HTERT RPE-1 (cell line): Measurements from ENCODE around the gene MC2R.

Experiments used
- in situ Hi-C: fragments of 300-500 bp; cut with MboI; formaldehyde crosslinking; loops from 4 replicates; pipeline ENCODE4 v1.14.3; 2020; ENCODE audit warnings: low sequenced_read_pairs

MC2R gene

DNA sequence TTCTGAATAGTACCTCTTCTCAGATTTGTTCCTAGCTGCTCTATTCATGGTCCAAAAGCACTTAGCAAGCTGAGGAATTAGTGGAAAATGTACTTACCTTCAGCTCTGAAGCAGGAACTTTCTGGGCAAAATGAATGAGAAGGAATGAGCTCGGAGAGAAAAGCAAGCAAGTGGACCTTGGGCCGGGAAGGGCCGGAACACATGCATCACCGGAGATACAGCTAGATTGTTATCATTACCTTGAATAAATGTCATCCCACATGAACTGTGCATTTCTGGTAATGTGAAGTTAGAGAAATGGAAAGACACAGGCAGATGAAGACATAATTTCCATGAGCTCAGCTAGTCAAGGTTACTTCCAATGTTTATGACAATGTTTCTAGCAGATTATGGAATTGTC lies at the start of gene MC2R:
MC2R (minus strand) TSS at position 146 of the 400 bp plus-strand sequence. CDS start 30,018 bp downstream, outside the sequence.
- in situ Hi-C loops: no loop called here

DNA sequence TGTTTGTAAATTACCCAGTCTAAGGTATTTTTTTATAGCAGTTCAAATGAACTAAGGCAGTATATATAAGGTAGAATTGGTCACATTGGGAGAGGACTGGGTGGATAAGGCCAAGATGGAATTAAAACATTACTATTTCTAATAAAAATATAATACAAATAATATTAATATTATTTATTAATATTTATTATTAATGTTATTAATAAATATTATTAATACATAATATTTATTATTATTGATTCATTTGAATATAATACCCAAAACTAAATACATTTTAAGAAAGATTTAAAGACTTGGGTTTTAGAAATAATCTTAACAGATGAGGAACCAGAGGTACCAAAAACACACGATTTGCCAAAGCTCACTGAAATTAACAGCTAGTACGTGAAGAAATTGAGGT lies 30.5 kb upstream of the MC2R start:
- in situ Hi-C loops: no loop called here

DNA sequence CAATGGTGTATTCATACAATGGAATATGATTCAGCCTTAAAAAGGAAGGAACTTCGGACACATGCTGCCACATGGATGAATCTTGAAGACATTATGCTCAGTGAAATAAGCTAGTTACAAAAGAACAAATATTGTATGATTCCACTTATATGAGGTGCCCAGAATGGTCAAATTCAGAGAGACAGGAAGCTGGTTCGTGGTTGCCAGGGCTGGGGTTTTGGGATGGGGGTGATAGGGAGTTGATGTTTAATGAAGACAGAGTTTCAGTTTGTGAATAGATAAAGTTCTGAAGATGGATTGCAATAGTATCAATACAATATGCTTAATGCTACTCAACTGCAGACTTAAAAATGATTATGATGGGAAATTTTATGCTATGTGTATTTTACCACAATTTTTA lies 28.0 kb upstream of the MC2R start:
- in situ Hi-C loops: no loop called here

DNA sequence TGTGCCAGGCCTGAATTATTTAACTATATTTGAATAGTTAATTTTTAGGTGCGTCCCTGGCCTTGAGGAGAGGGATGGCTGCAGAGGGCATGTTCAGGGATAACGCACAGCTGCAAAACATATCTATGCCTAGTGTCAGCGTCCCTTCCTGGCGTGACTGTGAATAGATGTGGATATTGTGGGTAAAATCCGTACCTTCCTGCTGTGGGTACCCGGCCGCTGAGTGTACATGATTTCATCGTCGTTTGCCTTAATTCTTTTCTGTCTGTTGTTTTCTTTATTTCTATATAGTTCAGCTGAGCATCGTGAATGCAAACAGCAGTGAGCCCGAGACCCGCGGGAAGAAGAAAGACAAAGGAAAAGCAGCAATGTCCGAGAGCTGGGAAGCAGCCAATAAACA lies 25.0 kb upstream of the MC2R start:
- in situ Hi-C loops: no loop called here

DNA sequence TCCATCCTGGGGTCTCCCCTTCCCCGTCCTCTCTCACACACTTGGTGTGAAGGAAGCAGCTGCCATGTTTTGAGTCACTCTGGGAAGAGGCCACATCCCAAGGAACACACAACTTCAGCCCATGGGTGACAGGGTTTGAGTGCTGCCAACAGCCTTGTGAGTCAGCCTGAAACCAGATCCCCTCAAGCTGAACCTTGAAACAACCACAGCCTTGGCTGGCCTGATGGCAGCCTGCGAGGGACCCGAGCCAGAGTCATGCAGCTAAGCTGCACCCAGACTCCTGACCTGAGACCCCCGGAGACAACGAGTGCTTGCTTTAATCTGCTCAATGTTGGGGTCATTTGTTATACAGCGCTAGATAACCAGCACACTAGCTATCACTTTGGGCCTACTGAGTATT lies 19.3 kb upstream of the MC2R start:
- in situ Hi-C loops: no loop called here

DNA sequence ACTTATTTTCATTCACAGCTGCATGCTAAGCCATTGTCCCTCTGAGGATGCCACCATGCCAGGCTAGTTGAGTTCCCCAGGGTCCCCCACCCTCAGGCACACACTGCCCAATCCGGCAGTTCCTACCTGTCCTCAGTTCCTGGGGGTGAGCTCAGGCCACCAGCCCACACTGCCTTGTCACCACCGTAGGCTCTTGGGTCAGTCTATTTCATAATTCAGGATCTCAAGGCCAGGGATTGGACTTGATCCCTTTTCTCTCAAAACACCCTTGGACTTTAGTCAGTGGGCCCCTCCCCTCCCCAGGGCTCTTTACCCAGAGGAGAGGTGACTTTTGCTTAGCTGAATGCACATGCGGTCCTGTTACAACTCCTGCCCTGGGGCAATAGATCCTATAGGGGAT lies 18.7 kb upstream of the MC2R start:
- in situ Hi-C loops: no loop called here

DNA sequence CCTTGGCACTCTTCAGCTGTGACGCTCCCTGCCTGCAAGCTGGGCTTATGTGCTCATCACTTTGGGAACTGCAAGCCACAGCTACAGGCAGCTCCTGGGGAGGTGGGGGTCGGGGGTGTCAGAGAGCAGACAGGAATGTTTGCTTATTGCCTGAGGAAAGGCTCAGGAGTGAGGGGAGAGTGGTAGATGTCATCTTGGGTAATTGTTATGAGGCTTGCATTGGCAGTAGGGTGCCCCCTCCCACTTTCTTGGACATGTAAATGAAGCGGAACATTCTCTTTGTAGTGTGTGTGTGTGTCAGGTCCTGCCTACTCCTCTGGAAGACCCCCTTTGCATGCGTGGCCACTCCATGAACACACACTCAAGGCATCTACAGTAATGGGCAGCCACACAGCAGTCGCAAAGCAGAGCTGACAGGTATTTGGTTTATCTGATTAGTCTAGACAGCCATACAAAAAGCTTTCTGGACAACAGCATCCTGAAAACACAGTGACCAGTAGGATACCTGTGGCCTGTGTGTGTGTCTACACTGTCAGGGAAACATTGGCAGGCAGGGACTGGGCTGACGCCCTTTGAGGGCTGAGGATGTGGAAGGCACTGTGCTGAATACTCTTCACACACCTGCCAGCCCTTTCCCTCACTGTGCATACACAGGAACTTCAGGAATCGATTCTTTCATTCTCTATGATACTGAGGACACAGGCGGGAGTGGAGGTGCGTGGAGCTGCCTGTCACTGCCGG lies 17.1 kb upstream of the MC2R start:
- in situ Hi-C loops: no loop called here

DNA sequence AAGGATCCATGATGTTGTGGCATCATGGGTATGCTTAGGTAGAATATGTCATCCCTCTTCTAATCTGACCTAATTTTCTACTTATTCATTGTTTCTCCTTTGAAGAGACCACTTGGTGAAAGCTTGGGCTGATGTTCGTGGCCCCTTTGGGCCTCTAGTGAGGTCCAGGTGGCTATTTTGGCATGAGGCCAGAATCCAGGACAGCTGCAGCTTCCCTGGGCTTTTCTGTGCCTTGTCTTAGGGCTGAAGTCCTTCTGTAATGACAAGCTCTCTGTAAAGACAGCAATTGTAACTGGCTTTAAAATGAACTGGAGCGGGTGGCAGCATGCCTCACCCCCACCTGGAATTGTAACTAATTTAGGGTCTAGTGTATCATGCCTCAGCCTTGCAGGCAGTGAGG lies 15.6 kb upstream of the MC2R start:
- in situ Hi-C loops: no loop called here

DNA sequence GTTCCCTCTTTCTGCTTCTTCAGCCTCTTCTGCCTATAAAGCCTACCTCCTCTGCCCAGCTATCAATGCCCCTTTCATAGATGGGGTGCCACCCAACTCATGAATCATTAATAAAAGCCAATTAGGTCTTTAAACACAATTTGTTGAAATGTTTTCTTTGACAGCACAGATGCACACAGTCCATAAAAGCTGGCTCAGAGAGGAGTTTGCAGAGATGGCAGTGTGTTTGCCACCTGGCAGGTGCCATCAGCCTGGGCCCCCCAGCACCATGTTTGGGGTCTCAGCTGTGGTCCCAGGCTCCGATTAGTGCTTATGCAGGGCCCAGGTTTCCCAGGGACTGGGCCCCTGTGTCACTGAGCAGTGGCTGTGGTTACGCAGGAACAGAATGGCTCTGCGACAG lies 7.9 kb upstream of the MC2R start:
- in situ Hi-C loops: no loop called here

DNA sequence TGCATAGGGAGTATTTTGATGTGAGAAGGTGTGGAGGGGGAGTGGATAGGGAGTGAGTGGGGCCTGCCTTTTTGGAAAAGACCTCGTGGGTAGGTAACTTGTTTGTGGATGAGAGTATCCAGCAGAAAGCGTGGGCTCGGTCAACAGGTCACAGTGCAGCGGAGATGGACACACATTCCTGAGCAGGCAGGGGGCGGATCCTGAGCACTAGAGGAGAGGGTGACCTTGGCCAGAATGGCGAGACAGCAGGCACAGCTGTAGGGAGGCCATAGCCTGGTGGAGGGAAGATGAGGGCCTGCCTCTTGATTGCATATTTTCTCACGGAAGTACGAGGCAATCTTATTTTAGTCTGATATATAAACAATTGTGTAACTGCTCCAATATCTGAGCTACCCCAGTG lies 3.6 kb upstream of the MC2R start:
- in situ Hi-C loops: no loop called here

DNA sequence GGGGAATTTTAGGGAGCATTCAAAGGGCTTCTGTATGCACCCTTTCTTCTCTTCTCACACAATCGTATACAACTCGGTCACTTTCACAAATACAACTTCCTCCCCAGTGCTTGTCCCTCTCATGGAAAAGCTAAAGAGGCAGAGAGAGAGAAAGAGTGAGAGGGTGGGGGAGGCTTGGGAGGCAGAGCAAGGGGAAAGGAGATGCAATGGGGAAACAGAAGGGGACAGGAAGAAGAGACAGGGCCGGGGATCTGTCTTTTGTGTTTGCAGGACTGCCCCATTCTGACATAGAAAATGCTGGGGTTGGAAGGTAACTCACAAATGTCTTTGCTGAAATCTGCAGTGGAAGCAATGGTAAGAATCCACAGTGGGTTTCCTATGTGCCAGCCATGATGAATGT lies 2.1 kb upstream of the MC2R start:
- in situ Hi-C loops: no loop called here

DNA sequence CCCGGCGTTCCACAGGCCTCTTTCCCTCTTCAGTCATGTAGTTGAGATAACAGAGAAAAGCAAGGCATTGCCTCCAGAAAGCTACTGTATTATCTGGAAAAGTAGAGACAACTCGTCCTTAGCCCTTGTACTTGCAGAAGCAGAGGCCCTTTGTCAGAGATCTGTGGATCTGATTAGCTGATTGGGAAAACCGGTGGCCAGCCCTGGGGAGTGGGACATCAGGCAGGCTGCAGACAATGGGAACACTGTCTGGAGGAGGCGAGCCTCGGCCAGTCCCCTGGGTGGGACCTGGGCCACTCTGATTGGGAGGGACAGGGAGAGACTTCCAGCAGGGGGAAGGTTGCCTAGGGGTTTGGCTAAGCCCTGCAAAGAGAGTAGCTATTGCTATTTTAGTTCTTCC lies 1.2 kb upstream of the MC2R start:
- in situ Hi-C loops: no loop called here

DNA sequence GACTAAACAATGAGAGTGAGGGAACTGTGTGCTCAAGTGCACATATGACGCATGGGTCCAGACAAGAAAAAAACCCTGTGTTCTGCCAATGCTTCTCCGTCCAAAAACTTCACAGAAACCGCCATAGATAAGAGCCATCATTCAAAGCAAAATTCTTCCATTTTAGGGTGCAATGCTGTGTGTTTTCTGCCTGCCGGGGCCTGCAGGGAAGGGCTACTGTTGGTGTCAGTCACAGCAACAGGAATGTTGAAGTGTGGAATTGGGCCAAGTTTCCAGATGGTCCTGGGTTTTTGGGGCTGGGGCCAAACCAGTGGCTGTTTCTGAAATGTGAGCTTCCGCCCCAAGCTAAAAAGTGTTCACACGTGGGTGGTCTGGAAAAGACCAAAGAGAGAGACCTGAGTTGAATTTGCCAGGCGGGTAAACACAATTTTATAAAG lies 677 bp upstream of the MC2R start:
- in situ Hi-C loops: no loop called here

DNA sequence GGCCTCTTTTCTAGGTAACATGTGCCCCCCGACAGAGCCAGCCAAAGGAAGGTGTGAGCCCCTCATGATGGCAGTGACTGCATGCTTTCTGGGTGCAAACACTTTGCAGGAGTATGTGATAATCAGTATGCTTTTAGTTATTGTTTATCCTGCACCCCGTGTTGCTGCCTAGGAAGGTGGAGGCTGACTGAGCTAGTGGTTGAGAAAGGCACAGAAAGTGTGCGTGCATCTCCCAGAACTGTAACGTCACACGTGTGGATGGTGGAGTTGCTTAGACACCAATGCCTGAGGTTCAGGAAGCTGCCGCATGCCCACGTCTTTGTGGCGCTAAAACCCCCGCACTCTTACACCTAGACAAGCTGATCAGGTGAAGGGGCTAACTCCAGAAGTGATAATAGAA lies 580 bp downstream of the MC2R start:
- in situ Hi-C loops: no loop called here

DNA sequence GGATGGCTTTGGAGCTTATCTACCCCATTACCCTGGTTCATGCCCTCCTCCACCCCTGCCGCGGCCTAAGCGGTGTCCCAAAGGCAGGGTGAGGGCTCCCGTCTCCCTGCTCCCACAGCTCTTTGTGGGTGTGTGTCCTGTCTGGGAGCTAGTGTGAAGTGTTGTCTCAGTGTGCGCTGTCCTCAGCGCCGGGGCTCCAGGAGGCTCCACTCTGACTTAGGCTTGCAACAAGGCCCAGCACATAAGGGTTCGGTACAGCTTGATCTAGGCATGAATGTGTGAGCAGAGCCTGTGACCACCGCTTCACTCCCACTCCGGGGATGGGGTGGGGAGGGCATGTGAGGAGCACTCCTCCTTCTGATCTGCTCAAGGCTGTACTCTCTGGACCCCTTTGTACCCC lies 1.2 kb downstream of the MC2R start:
- in situ Hi-C loops: no loop called here

DNA sequence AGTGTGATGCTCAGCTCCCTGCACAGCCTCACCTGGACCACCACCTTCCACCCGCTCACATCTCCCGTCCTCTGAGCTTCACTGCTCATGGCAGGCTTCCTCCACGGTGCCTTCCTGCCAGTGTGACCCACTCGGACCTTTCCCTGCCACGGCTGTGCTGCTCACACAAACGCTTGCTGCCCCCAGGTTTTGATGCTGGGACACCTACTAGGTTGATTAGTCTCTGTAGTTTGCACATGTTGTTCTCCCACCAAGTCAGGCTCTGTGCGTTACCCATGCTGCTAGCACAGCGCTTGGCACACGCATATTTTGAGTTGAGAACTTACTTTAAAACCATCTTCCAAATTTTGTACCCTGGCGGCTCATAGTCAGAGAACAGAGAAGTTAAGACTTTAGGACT lies 2.1 kb downstream of the MC2R start:
- in situ Hi-C loops: no loop called here

DNA sequence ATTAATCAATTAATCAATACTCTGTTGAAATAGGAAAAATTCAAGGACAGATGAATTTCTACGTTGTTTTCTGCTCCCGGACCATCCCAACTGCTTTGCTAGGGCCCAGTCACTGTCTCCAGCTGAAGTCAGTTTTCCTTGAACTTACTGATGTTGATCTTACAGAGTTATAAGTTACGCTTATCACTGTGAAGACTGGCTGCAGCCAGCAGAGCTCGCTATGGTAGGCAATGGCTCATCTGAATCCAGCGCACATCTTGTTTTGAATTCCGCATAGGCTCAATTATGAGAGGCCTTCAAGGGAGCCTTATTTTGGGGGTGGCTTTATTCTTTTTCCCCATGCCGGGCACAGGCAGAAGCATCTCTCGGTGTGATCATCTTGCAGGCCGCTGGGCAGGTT lies 2.7 kb downstream of the MC2R start:
- in situ Hi-C loops: no loop called here

DNA sequence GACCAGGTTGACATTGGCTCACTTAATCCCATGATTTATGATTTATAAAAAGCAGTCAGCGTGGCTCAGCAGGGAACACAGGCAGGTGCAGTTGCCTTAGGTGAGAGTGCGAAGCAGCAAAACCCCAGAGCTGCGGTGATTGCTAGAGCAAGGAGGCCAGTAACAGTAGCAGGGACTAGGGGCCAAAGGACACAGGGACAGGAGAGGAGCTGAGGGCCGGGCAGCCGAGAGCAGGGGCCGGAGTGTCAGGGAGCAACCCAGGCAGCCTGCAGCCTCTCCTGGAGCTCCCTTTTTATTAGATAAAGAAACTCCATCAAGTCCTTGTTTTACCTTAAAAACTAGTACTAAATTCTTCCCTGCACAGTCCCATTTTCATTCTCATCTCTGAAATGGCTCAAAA lies 4.3 kb downstream of the MC2R start:
- in situ Hi-C loops: no loop called here

DNA sequence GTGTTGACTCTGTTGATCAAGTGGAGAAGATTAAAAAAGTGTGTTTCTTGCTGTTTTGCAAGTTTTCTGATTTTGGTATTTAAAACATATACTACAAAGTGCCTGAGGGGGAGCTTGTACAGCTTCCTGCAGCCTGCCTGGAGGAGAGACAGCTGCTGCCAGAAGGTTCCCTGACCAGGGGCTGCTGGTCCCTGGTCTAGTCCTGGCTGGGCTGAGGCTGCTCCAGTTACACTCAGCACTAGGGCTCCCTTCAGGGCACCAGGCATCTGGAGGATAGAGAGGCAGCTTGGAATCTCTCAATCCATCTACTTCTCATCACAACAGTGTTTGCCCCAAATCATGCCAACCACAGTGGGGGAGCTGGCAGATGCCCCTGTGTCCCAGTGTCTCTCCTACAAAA lies 4.8 kb downstream of the MC2R start:
- in situ Hi-C loops: no loop called here

DNA sequence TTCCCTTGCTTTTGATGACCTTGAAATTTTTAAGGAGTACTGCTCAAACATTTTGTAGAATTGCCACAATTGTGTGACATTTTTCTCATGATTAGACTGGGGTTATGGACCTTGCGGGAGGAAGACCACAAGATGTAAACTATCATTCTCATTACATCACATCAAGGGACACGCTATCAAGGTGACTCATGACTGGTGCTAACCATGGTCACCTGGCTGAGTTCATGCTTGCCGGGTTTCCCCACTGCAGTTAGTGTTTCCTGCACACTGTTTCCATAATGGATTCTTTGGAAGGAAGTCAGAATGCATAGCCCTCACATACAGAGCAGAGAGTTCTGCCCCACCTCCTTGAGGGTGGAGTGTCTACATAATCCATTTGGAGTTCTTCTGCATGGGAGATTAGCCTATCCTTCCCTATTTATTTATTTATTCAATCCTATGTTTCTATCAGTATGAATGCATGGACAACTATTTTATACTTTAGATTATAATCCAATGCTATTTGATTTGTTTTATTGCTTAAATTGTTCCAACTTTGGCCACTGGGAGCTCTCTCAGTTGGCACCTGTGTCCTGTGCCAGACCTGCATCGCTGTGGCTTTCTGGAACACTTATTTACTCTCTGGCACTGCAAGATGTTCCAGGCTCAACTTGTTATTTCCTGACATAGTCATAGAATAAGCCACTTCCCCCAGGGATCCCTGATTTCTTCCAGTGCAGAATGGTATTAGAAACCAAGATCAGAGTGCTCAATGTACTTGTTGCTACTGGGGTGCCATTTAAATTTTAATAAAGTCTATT lies 6.0 kb downstream of the MC2R start:
- in situ Hi-C loops: no loop called here

DNA sequence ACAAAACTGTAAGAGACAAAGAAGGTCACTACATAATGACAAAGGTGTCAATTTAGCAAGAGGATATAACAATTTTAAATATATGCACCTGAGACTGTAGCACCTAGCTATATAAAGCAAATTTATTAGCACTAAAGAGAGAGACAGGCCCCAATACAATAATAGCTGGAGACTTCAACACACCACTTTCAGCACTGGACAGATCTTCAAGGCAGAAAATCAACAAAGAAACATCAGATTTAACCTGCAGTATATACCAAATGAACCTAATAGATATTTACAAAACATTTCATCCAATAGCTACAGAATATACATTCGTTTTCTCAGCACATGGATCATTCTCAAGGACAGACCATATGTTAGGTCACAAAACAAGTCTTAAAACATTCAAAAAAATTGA lies 14.7 kb downstream of the MC2R start:
- in situ Hi-C loops: no loop called here

DNA sequence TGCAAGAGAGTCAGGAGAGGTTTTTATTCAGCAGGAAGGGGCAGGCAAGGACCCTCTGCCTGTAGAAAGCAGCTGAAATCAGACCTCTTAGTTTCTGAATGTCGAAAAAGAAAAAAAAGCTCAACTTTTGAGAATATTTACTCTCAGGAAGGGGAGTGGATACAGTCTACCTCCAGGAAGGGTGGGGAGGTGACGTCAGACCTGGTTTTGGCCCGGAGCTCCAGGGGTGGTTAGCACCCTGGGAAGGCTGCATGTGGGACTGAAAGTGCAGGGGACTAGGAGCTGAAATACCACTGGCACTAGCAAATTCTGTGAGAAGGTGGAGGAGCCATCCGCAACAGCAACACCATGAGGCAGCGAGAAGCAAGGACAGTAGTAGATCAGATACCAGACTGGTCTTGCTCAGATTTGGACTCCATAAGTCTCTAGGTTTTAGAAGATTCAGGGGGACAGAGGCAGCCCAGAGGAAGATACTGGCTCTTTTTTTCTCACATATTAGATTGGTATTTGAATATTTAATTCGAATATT lies 19.8 kb downstream of the MC2R start:
- in situ Hi-C loops: no loop called here
